DOHH2 (cell line): ENCODE measurements around the gene HINFP.

ENCODE experiments used
- H3F3A ChIP-seq: fragments of 200-600 bp; sonication (generic), shearing (Covaris generic); 2 replicates; pipeline ENCODE4 v1.6.0; 2016; ENCODE audit warnings: antibody characterized with exemption, mild to moderate bottlenecking; ENCODE audit not compliant: control insufficient read depth, insufficient read depth
- H3K27ac ChIP-seq: fragments of 200-600 bp; sonication (generic); 2 replicates; pipeline ENCODE4 v1.5.1; 2014; ENCODE audit warnings: low read depth, mild to moderate bottlenecking, low read length, moderate library complexity
- H3K27me3 ChIP-seq: fragments of 200-600 bp; sonication (generic); 2 replicates; pipeline ENCODE4 v1.6.1; 2014; ENCODE audit warnings: mild to moderate bottlenecking, low read length, mixed read lengths; ENCODE audit not compliant: control insufficient read depth
- H3K36me3 ChIP-seq: fragments of 200-600 bp; sonication (generic); 2 replicates; pipeline ENCODE4 v1.6.1; 2014; ENCODE audit warnings: mild to moderate bottlenecking, low read length, moderate library complexity, mixed read lengths; ENCODE audit not compliant: control insufficient read depth
- H3K4me1 ChIP-seq: fragments of 200-600 bp; sonication (generic); 2 replicates; pipeline ENCODE4 v1.6.1; 2014; ENCODE audit warnings: mild to moderate bottlenecking, low read length, mixed read lengths; ENCODE audit not compliant: control insufficient read depth
- H3K4me2 ChIP-seq: fragments of 200-600 bp; sonication (generic); 2 replicates; pipeline ENCODE4 v1.6.0; 2014; ENCODE audit warnings: mild to moderate bottlenecking, low read length, moderate library complexity
- H3K4me3 ChIP-seq: fragments of 200-600 bp; sonication (generic); 2 replicates; pipeline ENCODE4 v1.5.1; 2014; ENCODE audit warnings: mild to moderate bottlenecking, low read length, mixed read lengths
- H3K79me2 ChIP-seq: fragments of 200-600 bp; sonication (generic); 2 replicates; pipeline ENCODE4 v1.6.1; 2014; ENCODE audit warnings: mild to moderate bottlenecking, low read length, mixed read lengths; ENCODE audit not compliant: control insufficient read depth
- H3K9me2 ChIP-seq: fragments of 200-600 bp; sonication (generic); replicated peaks from 2 replicates; pipeline ENCODE4 v1.6.1; 2014; ENCODE audit warnings: mild to moderate bottlenecking, low read length, mixed read lengths; ENCODE audit not compliant: control insufficient read depth
- H3K9me3 ChIP-seq: fragments of 200-600 bp; sonication (generic); 2 replicates; pipeline ENCODE4 v1.6.1; 2014; ENCODE audit warnings: antibody characterized with exemption, low read length, mixed read lengths; ENCODE audit not compliant: control insufficient read depth, insufficient read depth
- H4K20me1 ChIP-seq: fragments of 200-600 bp; sonication (generic); 2 replicates; pipeline ENCODE4 v1.6.0; 2014; ENCODE audit warnings: low read depth, mild to moderate bottlenecking, antibody characterized with exemption, low read length, moderate library complexity; ENCODE audit not compliant: control insufficient read depth, insufficient read depth
- EZH2phosphoT487 ChIP-seq: fragments of 200-600 bp; sonication (generic); IDR thresholded peaks from 2 replicates; pipeline ENCODE4 v1.6.1; 2017; ENCODE audit warnings: borderline replicate concordance, mild to moderate bottlenecking, antibody characterized with exemption, low read length, moderate library complexity, mixed read lengths
- TF ChIP-seq, protein P1 (sequence below): fragments of 200-600 bp; sonication (generic); IDR thresholded peaks from one replicate; pipeline ENCODE4 v1.5.1; 2014; ENCODE audit warnings: antibody characterized with exemption, mild to moderate bottlenecking, low read depth, low read length; ENCODE audit not compliant: poor library complexity, severe bottlenecking

HINFP gene

GRCh38 chr11:119175493-119176077 lies 54.2 kb downstream of the HINFP start:
- H3K36me3 ChIP-seq, result 0 out of 2 replicates have a peak, but pooled peaks cover 3% of the 10 kb centered on the region

DNA sequence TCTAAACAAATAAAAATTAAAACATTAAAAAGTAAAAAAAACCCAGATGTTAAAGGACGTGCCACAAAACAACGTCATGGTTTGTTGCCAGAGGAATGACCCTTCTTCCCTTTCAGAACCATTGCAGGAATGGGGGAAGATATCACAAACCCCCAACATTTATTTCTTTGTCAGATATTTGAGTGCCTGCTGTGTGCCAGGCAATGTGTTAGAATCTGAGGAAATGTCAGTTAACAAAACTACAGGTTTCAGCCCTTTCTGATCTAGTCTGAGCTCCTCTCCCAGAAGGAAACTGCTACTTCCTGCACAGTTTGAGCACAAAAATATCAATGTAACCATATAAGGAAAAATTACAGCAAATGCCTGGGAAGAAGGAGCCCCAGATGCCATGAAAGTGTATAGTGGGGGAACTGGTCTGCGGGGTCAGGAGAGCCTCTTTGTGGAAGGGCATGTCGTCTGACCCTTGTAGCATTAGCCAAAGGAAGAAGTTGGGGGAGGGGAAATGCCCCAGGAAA lies 56.8 kb downstream of the HINFP start:
- Histone ChIP-seq H3K9me2 (no peaks in the 10 kb centered on the region), H3K27me3 (no peaks in the 10 kb centered on the region), H3K36me3 (0 out of 2 replicates have a peak, but pooled peaks cover 3% of the 10 kb centered on the region), H3F3A (no peaks in the 10 kb centered on the region), H3K9me3 (no peaks in the 10 kb centered on the region), H3K79me2 (no peaks in the 10 kb centered on the region), H3K27ac (no peak overlapping the region), H3K4me1 (peaks cover 4% of the 10 kb centered on the region; the same call in 1 of the 2 replicates), H4K20me1 (no peaks in the 10 kb centered on the region), H3K4me2 (no peak overlapping the region), H3K4me3 (no peak overlapping the region)
- TF ChIP-seq, protein P1, sequence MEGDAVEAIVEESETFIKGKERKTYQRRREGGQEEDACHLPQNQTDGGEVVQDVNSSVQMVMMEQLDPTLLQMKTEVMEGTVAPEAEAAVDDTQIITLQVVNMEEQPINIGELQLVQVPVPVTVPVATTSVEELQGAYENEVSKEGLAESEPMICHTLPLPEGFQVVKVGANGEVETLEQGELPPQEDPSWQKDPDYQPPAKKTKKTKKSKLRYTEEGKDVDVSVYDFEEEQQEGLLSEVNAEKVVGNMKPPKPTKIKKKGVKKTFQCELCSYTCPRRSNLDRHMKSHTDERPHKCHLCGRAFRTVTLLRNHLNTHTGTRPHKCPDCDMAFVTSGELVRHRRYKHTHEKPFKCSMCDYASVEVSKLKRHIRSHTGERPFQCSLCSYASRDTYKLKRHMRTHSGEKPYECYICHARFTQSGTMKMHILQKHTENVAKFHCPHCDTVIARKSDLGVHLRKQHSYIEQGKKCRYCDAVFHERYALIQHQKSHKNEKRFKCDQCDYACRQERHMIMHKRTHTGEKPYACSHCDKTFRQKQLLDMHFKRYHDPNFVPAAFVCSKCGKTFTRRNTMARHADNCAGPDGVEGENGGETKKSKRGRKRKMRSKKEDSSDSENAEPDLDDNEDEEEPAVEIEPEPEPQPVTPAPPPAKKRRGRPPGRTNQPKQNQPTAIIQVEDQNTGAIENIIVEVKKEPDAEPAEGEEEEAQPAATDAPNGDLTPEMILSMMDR, result no peak
- no peak for TF ChIP-seq EZH2phosphoT487

More at GRCh38 chr11:119175493-119176077, 54.2 kb downstream of the HINFP start:
- H3K4me2 ChIP-seq, result no peak overlapping the region
- H3K27me3 ChIP-seq, result no peaks in the 10 kb centered on the region
- no peaks in the 10 kb centered on the region for H3K9me2 ChIP-seq
- no peak overlapping the region for H3K27ac ChIP-seq
- no peaks in the 10 kb centered on the region for H3K79me2 ChIP-seq
- H3K9me3 ChIP-seq, result no peaks in the 10 kb centered on the region
- H4K20me1 ChIP-seq, result no peaks in the 10 kb centered on the region
- H3K4me3 ChIP-seq, result no peak overlapping the region
- peaks cover 4% of the 10 kb centered on the region; the same call in 1 of the 2 replicates for H3K4me1 ChIP-seq
- H3F3A ChIP-seq, result 0 out of 2 replicates have a peak, but pooled peaks cover 3% of the 10 kb centered on the region
- TF ChIP-seq, protein P1, result no peak
- no peak for TF ChIP-seq EZH2phosphoT487

DNA sequence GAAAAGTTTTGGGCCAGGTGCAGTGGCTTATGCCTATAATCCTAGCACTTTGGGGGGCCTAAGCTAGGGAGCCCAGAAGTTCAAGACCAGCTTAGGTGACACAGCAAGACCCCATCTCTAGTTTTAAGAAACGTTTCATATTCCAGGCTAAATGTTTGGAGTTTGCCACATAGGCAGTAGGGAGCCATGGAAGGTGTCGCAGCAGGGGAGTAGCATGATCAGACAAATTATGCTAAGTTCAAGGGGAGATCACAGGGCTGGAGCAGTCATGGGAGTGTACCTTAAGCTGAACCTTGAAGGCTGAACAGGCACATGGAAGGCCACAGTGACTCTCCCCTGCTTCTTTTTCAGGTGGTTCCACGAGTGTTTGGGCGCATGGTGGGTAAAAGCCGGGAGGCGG lies 58.0 kb downstream of the HINFP start:
- Histone ChIP-seq H3K79me2 (no peaks in the 10 kb centered on the region), H3K27me3 (no peaks in the 10 kb centered on the region), H3K4me2 (no peak overlapping the region), H3K36me3 (0 out of 2 replicates have a peak, but pooled peaks cover 3% of the 10 kb centered on the region), H3K9me2 (no peaks in the 10 kb centered on the region), H3F3A (no peaks in the 10 kb centered on the region), H3K4me1 (peaks cover 4% of the 10 kb centered on the region; the same call in 1 of the 2 replicates), H3K9me3 (no peaks in the 10 kb centered on the region), H4K20me1 (no peaks in the 10 kb centered on the region), H3K4me3 (no peak overlapping the region), H3K27ac (no peak overlapping the region)
- no peak for TF ChIP-seq EZH2phosphoT487
- TF ChIP-seq, protein P1, result no peak
